Karpas-422 (cell line): ENCODE measurements around the gene KIF6. TPM values are rescaled to one million over a fixed set of nuclear protein-coding genes. Genes with fewer than 3 reads are reported as not detected.

ENCODE experiments used
- DNase-seq: peaks from one replicate; pipeline ENCODE4 v3.0.0-alpha.2; 2015
- H2AFZ ChIP-seq: fragments of 200-600 bp; sonication (generic); 2 replicates; pipeline ENCODE4 v1.6.1; 2014; ENCODE audit warnings: antibody characterized with exemption, low read length, mixed read lengths
- H3K27ac ChIP-seq: fragments of 200-600 bp; sonication (generic); 2 replicates; pipeline ENCODE4 v1.5.1; 2014; ENCODE audit warnings: mild to moderate bottlenecking, low read length, moderate library complexity
- H3K27me3 ChIP-seq: fragments of 200-600 bp; sonication (generic); 2 replicates; pipeline ENCODE4 v1.6.1; 2014; ENCODE audit warnings: low read length, mixed read lengths
- H3K36me3 ChIP-seq: fragments of 200-600 bp; sonication (generic); 2 replicates; pipeline ENCODE4 v1.6.1; 2014; ENCODE audit warnings: low read length, mixed read lengths; ENCODE audit not compliant: insufficient read depth
- H3K4me1 ChIP-seq: fragments of 200-600 bp; sonication (generic); 2 replicates; pipeline ENCODE4 v1.6.1; 2014; ENCODE audit warnings: mild to moderate bottlenecking, low read length, mixed read lengths
- H3K4me2 ChIP-seq: fragments of 200-600 bp; sonication (generic); 2 replicates; pipeline ENCODE4 v1.6.1; 2014; ENCODE audit warnings: low read length, low read depth, mild to moderate bottlenecking; ENCODE audit not compliant: poor library complexity, severe bottlenecking
- H3K4me3 ChIP-seq: fragments of 200-600 bp; sonication (generic); 2 replicates; pipeline ENCODE4 v1.5.1; 2014; ENCODE audit warnings: mild to moderate bottlenecking, antibody characterized with exemption, low read length, mixed read lengths
- H3K79me2 ChIP-seq: fragments of 200-600 bp; sonication (generic); 2 replicates; pipeline ENCODE4 v1.6.1; 2014; ENCODE audit warnings: mild to moderate bottlenecking, low read length, mixed read lengths
- H3K9ac ChIP-seq: fragments of 200-600 bp; sonication (generic); 2 replicates; pipeline ENCODE4 v1.6.0; 2014; ENCODE audit warnings: low read length
- H3K9me2 ChIP-seq: fragments of 200-600 bp; sonication (generic), shearing (Covaris generic); replicated peaks from 2 replicates; pipeline ENCODE4 v1.6.0; 2014; ENCODE audit warnings: mild to moderate bottlenecking, low read length, moderate library complexity; ENCODE audit not compliant: insufficient read depth
- H3K9me3 ChIP-seq: fragments of 300-700, 200-600 bp; sonication (generic); 2 replicates; pipeline ENCODE4 v1.6.1; 2014; ENCODE audit warnings: low read length, mixed read lengths
- H4K20me1 ChIP-seq: fragments of 200-600 bp; sonication (generic); 2 replicates; pipeline ENCODE4 v1.6.1; 2014; ENCODE audit warnings: mild to moderate bottlenecking, antibody characterized with exemption, low read length, low read depth; ENCODE audit not compliant: insufficient read depth
- total RNA-seq: library from RNA; depleted of rRNA; stranded (reverse); fragments of >200 nt; shearing (Covaris generic); gene quantifications from 2 replicates; pipeline ENCODE4 v1.2.3, GENCODE V29; 2014; ENCODE audit warnings: low replicate concordance

KIF6 gene
- total RNA-seq, 1 experiment from 2014 or later = not detected

DNA sequence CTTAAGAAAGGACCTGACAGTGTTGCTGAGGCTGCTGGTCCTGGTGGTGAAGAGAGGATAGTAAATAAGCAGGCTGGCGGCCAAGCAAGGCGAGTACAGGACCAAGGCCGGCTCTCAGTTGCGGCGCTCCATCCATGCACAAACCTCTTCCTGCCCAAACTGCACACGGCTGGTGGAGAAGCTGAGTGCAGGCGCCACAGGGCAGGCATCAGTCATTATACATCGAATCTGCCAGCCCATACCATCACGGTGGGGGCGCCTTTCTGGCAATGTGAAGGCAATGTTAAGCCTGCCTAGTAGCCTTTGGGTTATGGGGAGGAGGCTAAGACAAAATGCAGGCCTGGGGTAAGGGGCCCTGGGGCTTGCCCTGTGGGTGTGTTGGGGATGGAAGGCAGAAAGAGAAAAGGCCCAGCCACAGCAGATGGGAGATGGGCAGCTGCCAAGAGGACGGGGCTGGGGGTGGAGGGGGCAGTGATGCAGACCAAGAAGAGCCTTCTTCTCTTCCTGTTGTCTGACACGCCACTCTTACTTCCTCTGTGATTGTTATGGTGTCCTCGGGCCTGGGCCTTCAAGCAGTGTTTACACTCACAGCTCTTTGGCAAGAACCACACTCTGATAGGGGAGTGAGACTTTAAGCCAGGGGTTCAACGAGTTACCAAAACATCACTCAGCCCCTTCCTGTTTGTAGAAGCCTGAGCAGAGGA lies 382.4 kb downstream of the KIF6 start:
- no peak for DNase-seq
- H3K9ac ChIP-seq = no peak overlapping the region

DNA sequence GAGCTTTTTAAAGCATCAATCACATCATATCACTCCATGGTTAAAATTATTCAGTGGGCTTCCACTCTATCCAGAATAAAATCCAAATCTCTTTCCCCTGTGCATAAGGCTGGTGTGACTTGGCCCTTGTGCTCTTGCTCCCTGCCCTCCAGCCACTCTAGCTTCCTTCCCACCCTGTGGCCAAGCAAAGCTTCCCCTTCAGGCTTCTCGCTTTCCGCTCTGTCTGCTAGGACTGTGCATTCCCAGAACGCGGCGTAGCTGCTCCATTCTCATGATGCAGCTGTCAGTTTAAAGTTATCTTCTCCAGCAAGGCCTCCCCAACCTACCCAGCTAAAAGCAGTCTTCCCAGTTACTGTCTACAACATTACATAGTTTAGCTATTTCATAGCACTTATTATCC lies 383.3 kb downstream of the KIF6 start:
- H3K27ac ChIP-seq = no peak overlapping the region
- H3K36me3 ChIP-seq = no peaks in the 10 kb centered on the region
- no peak overlapping the region for H3K4me2 ChIP-seq
- no peak overlapping the region for H3K9ac ChIP-seq
- no peaks in the 10 kb centered on the region for H3K9me3 ChIP-seq
- no peak overlapping the region for H3K4me3 ChIP-seq
- no peaks in the 10 kb centered on the region for H4K20me1 ChIP-seq
- no peaks in the 10 kb centered on the region for H3K27me3 ChIP-seq
- DNase-seq = no peak
- H3K9me2 ChIP-seq = no peaks in the 10 kb centered on the region
- H2AFZ ChIP-seq = no peak overlapping the region
- no peaks in the 10 kb centered on the region for H3K4me1 ChIP-seq
- H3K79me2 ChIP-seq = no peaks in the 10 kb centered on the region

More for the DNA sequence above, 382.4 kb downstream of the KIF6 start:
- Histone ChIP-seq H3K27me3 (no peaks in the 10 kb centered on the region), H3K4me3 (no peak overlapping the region), H2AFZ (no peak overlapping the region), H4K20me1 (no peaks in the 10 kb centered on the region), H3K4me2 (no peak overlapping the region), H3K27ac (no peak overlapping the region), H3K9me3 (no peaks in the 10 kb centered on the region), H3K36me3 (no peaks in the 10 kb centered on the region), H3K9me2 (no peaks in the 10 kb centered on the region), H3K4me1 (no peaks in the 10 kb centered on the region), H3K79me2 (no peaks in the 10 kb centered on the region)

DNA sequence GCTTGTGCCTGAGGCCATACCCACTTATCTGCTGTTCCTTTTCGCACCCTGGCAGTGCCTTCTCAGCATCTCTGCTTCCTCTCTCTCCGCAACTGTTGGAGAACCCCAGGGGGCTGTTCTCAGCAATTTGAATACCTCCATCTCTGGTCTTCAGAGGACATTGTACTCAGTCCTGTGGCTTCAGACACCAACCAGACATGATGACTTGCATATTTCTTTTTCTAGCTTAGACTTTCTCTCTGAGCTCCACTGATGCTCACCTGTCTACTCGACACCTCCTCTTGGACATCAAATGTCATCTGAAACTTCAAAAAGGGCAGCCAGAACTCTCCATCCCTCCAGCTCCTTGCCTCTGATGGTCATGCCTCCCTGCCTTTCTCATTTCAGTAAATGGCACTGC lies 383.9 kb downstream of the KIF6 start:
- no peaks in the 10 kb centered on the region for H3K27me3 ChIP-seq
- H3K4me1 ChIP-seq = no peaks in the 10 kb centered on the region
- H3K4me2 ChIP-seq = no peak overlapping the region
- H3K27ac ChIP-seq = no peak overlapping the region
- no peaks in the 10 kb centered on the region for H3K79me2 ChIP-seq
- no peaks in the 10 kb centered on the region for H3K9me2 ChIP-seq
- H3K9me3 ChIP-seq = no peaks in the 10 kb centered on the region
- no peak overlapping the region for H3K9ac ChIP-seq
- H2AFZ ChIP-seq = no peak overlapping the region
- H3K4me3 ChIP-seq = no peak overlapping the region
- no peaks in the 10 kb centered on the region for H4K20me1 ChIP-seq
- H3K36me3 ChIP-seq = no peaks in the 10 kb centered on the region
- DNase-seq = no peak

DNA sequence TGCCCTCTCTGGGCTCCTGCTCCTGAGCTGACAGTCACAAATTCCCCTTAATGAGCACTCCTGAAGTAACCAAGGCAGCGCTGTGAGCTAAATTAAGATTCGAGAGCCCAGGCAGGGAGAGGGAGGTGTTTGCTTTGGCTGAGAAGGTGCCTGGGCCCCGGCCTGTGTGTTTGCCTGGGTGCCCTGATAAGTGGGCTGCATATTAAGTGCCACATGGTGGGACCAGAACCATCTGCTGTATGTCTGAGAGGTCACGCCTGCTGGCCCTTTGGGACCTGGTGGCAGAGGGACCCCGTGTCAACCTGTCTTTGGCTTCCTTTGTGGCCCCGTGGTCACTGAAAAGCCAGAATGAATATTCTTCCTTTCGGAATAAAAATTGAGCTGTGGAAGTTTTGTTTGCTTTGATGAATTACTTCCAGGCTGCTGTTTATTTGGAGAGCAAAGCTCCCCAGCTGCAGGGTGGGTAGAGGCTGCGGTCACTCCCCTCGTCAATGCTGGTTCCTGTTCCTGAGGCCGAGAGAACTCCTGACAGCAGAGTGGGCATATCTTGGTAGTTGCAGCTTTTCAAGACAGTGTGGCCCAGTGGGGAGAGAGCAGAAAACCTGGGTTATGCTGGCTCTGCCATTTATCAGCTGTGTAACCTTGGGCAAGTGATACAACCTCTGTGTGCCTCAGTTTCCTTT lies 385.2 kb downstream of the KIF6 start:
- H3K9ac ChIP-seq = no peak overlapping the region
- H3K4me2 ChIP-seq = no peak overlapping the region
- no peak overlapping the region for H2AFZ ChIP-seq
- H3K79me2 ChIP-seq = no peaks in the 10 kb centered on the region
- no peaks in the 10 kb centered on the region for H3K36me3 ChIP-seq
- DNase-seq = no peak
- no peaks in the 10 kb centered on the region for H3K27me3 ChIP-seq
- no peak overlapping the region for H3K27ac ChIP-seq
- H4K20me1 ChIP-seq = no peaks in the 10 kb centered on the region
- no peak overlapping the region for H3K4me3 ChIP-seq
- H3K9me2 ChIP-seq = no peaks in the 10 kb centered on the region
- H3K9me3 ChIP-seq = no peaks in the 10 kb centered on the region
- H3K4me1 ChIP-seq = no peaks in the 10 kb centered on the region

DNA sequence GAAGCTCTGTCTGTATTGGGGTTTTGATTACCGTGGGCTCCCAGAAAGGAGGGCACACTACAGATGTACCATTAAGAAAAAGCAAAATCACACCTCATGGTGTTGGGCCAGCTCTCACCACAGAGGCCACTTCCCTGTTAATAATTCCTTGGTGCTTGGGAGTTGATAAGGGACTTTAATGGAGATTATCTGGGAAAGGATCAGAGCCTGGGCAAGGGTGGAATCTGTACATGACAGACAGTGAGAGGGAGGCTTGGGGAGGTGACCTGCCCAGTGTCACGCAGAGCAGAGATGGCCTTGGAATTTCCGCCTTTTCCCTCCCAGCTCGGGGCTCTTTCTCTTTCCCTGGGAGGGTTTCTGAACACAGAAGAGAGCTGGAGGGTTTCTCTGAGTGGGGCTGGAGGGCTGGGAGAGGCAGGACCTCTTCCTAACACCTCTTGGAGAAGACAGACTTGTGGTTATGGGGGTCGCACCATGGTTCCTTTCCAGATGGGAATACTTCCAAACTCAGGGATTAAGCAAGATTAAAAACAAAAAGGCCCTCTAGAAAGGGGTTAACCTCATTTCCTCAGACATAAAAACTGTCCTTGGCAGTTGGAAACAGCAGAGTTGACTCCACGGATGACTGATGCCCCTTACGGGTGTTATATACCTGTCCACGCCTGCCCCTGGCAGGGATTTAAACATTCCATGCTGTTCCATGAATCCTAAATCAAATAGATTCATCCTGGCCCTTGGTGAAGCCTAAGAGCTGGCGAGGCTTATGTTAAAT lies 385.9 kb downstream of the KIF6 start:
- Histone ChIP-seq H3K4me1 (no peaks in the 10 kb centered on the region), H3K9me3 (no peaks in the 10 kb centered on the region), H3K9me2 (no peaks in the 10 kb centered on the region), H3K4me3 (no peak overlapping the region), H3K27me3 (no peaks in the 10 kb centered on the region), H3K27ac (no peak overlapping the region), H3K9ac (no peak overlapping the region), H4K20me1 (no peaks in the 10 kb centered on the region), H3K4me2 (no peak overlapping the region), H3K79me2 (no peaks in the 10 kb centered on the region), H2AFZ (no peak overlapping the region), H3K36me3 (no peaks in the 10 kb centered on the region)
- DNase-seq = no peak

DNA sequence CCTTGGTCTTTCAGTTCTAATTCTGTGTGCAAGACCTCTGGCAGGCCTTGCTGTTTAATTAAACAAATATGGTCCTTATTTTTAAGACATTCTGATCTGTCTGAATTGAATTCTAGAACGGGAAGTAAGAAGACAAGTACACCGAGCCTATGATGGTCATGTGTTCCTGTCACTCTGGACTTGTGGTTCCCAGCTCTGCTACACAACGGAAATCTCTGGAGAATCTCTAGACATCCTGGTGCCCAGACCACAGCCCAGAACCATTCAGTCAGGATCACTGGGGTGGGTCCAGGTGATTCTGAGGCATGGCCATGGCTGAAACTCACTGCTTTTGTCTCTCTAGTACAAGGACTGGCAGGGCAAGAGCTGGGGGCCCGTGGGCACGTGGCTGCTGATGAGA lies 386.8 kb downstream of the KIF6 start:
- Histone ChIP-seq H4K20me1 (no peaks in the 10 kb centered on the region), H3K79me2 (no peaks in the 10 kb centered on the region), H3K9me3 (no peaks in the 10 kb centered on the region), H3K9me2 (no peaks in the 10 kb centered on the region), H3K27ac (no peak overlapping the region), H3K36me3 (no peaks in the 10 kb centered on the region), H3K27me3 (no peaks in the 10 kb centered on the region), H3K9ac (no peak overlapping the region), H3K4me1 (no peaks in the 10 kb centered on the region), H3K4me2 (no peak overlapping the region), H3K4me3 (no peak overlapping the region), H2AFZ (no peak overlapping the region)
- no peak for DNase-seq

DNA sequence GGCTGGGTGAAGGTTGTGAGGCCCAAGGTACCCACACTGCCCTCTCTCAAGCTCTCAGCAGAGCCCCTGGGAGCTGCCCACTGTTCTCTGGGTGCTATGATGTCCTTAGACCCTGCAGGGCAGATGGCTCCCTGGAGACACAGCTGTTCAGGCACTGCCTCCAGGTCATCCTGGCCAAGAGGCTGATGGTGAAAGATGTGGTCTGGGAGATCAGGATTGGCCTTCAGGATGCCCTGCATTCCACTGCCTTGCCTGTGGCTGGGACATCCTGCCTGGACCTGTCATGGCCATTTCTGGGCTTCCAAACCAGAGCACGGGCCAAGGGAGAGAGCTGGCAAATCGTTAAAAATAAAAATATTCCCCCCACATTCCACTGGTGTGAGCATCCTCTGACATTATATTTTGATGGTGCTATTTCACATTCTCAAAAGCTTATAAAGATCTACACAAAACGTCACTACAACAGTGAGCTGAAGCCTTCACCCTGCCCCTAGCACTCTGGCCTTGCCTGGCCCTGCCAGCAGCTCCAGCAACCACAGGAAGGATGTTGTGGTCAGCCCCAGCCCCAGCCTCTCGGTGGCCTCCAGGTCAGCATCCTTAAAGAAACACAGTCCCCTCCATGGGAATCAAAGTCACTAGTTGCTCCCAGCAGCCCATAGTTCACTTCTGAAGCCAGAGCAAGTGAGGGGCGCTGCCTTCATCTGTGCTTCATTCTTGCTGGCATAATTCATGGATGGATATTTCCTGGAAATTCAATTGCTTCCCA lies 389.2 kb downstream of the KIF6 start:
- H3K27ac ChIP-seq = no peak overlapping the region
- H3K27me3 ChIP-seq = no peaks in the 10 kb centered on the region
- no peaks in the 10 kb centered on the region for H3K79me2 ChIP-seq
- H3K36me3 ChIP-seq = no peaks in the 10 kb centered on the region
- no peaks in the 10 kb centered on the region for H3K9me2 ChIP-seq
- H3K4me2 ChIP-seq = no peak overlapping the region
- H3K4me1 ChIP-seq = no peaks in the 10 kb centered on the region
- no peaks in the 10 kb centered on the region for H4K20me1 ChIP-seq
- DNase-seq = no peak
- H3K9me3 ChIP-seq = no peaks in the 10 kb centered on the region
- H3K4me3 ChIP-seq = no peak overlapping the region
- H3K9ac ChIP-seq = no peak overlapping the region
- H2AFZ ChIP-seq = no peak overlapping the region
